Measurements from ENCODE around the gene VSIG10.

- no peak for TF ChIP-seq POLR2A (IDR thresholded peaks at IDR 0.05)
- no peak for TF ChIP-seq CTCF (IDR thresholded peaks at IDR 0.05)
- no peak for TF ChIP-seq EP300 (IDR thresholded peaks at IDR 0.05; ENCODE audit: low read depth)
Observed at GRCh38 chr12:118102609-118103008, 1.2 kb downstream of the VSIG10 start.
